Activated T-cell treated with anti-CD3 and anti-CD28 coated beads, Interleukin-2, amount 50 U/mL, for 72 hours (primary cell): ENCODE measurements around the gene GALNT14. TPM values are rescaled to one million over a fixed set of nuclear protein-coding genes. Genes with fewer than 3 reads are reported as not detected.
"Not testable (repeated sequence)": the region's sequence is repeated elsewhere in the genome, so short reads cannot be mapped to it uniquely, and the experiment has no call there.

Experiments used
- ATAC-seq, 2 donors: fragments of 150-1000 bp; cut with Tn5 transposase; replicated peaks in 1 of 2; 2 replicates each; pipeline ENCODE4 v1.10.0; 2021; ENCODE audit warnings: moderate library complexity in 2 of 2, mild to moderate bottlenecking in 1 of 2
- DNase-seq, 2 donors: peaks; one replicate each; pipeline ENCODE4 v3.0.0; 2021 to 2022; ENCODE audit warnings: mixed read lengths in 1 of 2
- H3K27ac Mint-ChIP-seq: one replicate; pipeline ENCODE4 v1.8.0; 2022; ENCODE audit warnings: mild to moderate bottlenecking, moderate library complexity, mixed read lengths
- H3K27me3 Mint-ChIP-seq: one replicate; pipeline ENCODE4 v1.8.0; 2022; ENCODE audit warnings: low read depth, mixed read lengths
- H3K36me3 Mint-ChIP-seq, 2 donors: one replicate each; pipeline ENCODE4 v1.8.0; 2022; ENCODE audit warnings: mixed read lengths in 2 of 2, mild to moderate bottlenecking in 1 of 2; ENCODE audit not compliant: insufficient read depth in 2 of 2
- H3K4me1 Mint-ChIP-seq: one replicate; pipeline ENCODE4 v1.8.0; 2022; ENCODE audit warnings: low read depth, mixed read lengths
- H3K4me3 Mint-ChIP-seq, 2 donors: one replicate each; pipeline ENCODE4 v1.8.0; 2022; ENCODE audit warnings: mild to moderate bottlenecking in 2 of 2, mixed read lengths in 2 of 2, moderate library complexity in 2 of 2
- H3K9me3 Mint-ChIP-seq, 2 donors: one replicate each; pipeline ENCODE4 v1.8.0; 2022; ENCODE audit warnings: mixed read lengths in 2 of 2
- total RNA-seq, 2 donors: library from RNA; stranded (reverse); gene quantifications; one replicate each; pipeline ENCODE4 v1.2.3, GENCODE V29; 2022

Gene GALNT14
- total RNA-seq, 2 donors from 2014 or later = 0.67 to 0.81 TPM

DNA sequence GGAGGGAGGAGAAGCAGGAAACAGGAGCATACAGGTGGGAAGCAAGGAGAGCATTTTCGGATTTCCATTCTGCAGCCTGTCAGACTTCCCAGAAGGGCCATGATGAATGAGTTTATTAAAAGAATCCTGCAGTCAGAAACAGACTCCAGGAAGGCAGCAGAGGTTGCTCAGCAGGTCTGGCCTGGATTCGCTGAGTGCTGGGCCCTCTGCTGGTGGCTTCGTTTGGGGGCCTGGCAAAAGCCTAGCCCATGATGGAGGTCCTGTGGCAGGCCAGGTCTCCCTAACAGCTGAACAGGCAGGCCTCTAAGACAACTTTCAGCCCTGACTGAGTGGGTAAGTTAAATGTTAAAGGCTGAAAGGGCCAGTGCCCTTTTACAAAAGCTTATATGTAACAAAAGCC lies 222.8 kb downstream of the GALNT14 start:
- peak in 1 of 2 donors; percentile 3 for DNase-seq
- H3K9me3 Mint-ChIP-seq = no peaks in the 10 kb centered on the region
- H3K4me1 Mint-ChIP-seq = no peaks in the 10 kb centered on the region
- no peaks in the 10 kb centered on the region for H3K27me3 Mint-ChIP-seq
- no peaks in the 10 kb centered on the region for H3K36me3 Mint-ChIP-seq
- no peak overlapping the region for H3K4me3 Mint-ChIP-seq
- no peak for ATAC-seq
- no peak overlapping the region for H3K27ac Mint-ChIP-seq

DNA sequence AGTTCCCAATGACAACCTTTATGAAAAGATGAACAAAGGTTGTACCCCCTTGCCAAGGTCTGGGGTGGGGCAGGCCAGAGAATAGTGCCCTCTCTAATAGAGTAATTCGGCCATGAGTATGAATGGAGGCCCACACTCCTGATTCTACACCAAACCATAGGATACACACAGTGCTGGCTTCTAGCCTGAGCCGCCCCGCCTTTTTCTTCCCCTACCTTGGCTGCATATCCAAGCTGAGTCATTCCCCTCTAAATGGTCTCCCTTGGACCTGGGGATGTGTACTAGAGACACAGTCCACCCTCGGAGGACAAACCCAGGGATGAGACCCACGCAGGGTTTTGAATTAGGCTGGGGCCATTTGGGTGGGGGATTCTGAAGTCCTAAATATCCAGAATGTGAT lies 223.8 kb downstream of the GALNT14 start:
- Mint-ChIP-seq H3K4me1 (no peaks in the 10 kb centered on the region), H3K9me3 (no peaks in the 10 kb centered on the region), H3K27me3 (no peaks in the 10 kb centered on the region), H3K36me3 (no peaks in the 10 kb centered on the region), H3K4me3 (no peak overlapping the region), H3K27ac (no peak overlapping the region)
- no peak for ATAC-seq
- DNase-seq = no peak

DNA sequence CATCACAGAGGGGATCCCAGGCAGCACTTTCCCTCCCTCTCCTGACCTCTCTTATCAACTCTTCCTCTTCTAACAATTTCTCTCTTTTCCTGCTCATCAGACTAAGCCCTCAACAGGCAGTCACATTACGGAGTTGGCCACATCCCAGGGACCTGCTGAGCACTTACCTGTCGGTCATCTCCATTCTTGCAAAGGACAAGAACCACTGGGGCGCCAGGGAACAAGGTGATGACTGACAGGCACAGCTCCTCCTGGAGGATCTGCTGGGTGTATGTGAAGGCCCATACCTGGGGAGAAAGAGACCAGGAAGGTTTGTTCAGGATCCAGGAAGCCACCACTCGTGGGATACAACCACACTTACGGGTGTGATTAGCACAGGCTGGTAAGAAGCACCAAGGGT lies 226.2 kb downstream of the GALNT14 start:
- Mint-ChIP-seq H3K27ac (no peak overlapping the region), H3K36me3 (no peaks in the 10 kb centered on the region), H3K4me3 (no peak overlapping the region), H3K27me3 (no peaks in the 10 kb centered on the region), H3K4me1 (no peaks in the 10 kb centered on the region), H3K9me3 (no peaks in the 10 kb centered on the region)
- no peak for DNase-seq
- no peak for ATAC-seq

DNA sequence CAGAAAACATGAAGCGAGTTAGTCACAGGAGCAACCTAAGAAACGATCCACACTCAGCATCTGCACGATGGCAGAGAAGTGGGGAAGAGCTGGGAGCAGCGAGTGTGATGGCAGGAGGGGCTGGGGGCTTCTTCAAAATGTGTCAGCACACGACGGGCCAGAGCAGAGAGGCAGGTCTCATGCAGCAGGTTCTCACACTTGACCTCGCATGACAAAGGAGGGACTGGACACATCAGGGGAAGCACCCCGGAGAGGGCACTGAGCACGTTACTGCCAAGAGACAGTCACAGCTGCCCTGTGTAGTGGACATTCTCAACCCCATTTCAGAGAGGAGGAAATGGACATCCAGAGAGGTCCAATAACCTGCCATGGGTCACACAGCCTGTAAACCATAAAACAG lies 226.9 kb downstream of the GALNT14 start:
- ATAC-seq (no peak), DNase-seq (no peak)
- Mint-ChIP-seq H3K36me3 (no peaks in the 10 kb centered on the region), H3K4me3 (no peak overlapping the region), H3K27ac (no peak overlapping the region), H3K27me3 (no peaks in the 10 kb centered on the region), H3K4me1 (no peaks in the 10 kb centered on the region), H3K9me3 (no peaks in the 10 kb centered on the region)

GRCh38 chr2:30910686-30911085 lies 227.6 kb downstream of the GALNT14 start:
- H3K36me3 Mint-ChIP-seq = no peaks in the 10 kb centered on the region
- ATAC-seq (no peak), DNase-seq (no peak)
- no peaks in the 10 kb centered on the region for H3K9me3 Mint-ChIP-seq
- no peaks in the 10 kb centered on the region for H3K4me1 Mint-ChIP-seq
- no peak overlapping the region for H3K4me3 Mint-ChIP-seq
- H3K27ac Mint-ChIP-seq = no peak overlapping the region
- no peaks in the 10 kb centered on the region for H3K27me3 Mint-ChIP-seq

DNA sequence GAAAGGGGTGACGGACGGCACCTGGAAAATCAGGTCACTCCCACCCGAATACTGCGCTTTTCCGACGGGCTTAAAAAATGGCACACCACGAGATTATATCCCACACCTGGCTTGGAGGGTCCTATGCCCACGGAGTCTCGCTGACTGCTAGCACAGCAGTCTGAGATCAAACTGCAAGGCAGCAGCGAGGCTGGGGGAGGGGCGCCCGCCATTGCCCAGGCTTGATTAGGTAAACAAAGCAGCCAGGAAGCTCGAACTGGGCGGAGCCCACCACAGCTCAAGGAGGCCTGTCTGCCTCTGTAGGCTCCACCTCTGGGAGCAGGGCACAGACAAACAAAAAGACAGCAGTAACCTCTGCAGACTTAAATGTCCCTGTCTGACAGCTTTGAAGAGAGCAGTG lies 233.8 kb downstream of the GALNT14 start:
- H3K36me3 Mint-ChIP-seq, H3K27ac Mint-ChIP-seq, H3K27me3 Mint-ChIP-seq, ATAC-seq, DNase-seq, H3K4me1 Mint-ChIP-seq, H3K4me3 Mint-ChIP-seq, H3K9me3 Mint-ChIP-seq: not testable (repeated sequence)

GRCh38 chr2:30903326-30903725 lies 234.9 kb downstream of the GALNT14 start:
- Mint-ChIP-seq H3K27me3 (no peaks in the 10 kb centered on the region), H3K4me3 (no peak overlapping the region), H3K4me1 (no peaks in the 10 kb centered on the region), H3K27ac (no peak overlapping the region), H3K9me3 (no peaks in the 10 kb centered on the region), H3K36me3 (no peaks in the 10 kb centered on the region)
- DNase-seq (no peak), ATAC-seq (no peak)

DNA sequence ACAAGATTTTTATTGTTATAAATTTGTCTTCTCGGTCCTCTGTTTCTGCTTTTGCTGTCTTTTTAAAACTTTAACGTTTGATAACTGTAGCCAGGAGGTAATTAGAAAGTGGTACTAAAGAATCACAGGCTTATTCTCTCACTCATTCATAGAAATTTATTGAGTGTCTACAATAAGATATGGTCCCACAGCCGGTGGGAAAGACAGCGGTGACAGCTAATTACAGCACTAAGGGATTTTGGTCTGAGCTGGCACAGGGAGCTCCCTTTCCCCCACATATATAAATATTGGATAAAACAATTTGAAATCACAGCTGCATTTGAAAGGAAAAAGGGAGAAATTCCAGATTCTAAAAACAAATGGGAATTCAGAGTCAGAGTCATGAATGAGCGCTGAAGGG lies 237.9 kb downstream of the GALNT14 start:
- H3K36me3 Mint-ChIP-seq = no peaks in the 10 kb centered on the region
- no peak overlapping the region for H3K27ac Mint-ChIP-seq
- H3K27me3 Mint-ChIP-seq = no peaks in the 10 kb centered on the region
- H3K4me3 Mint-ChIP-seq = no peak overlapping the region
- DNase-seq = no peak
- no peaks in the 10 kb centered on the region for H3K9me3 Mint-ChIP-seq
- no peak for ATAC-seq
- H3K4me1 Mint-ChIP-seq = no peaks in the 10 kb centered on the region

GRCh38 chr2:30899516-30900054 lies 238.7 kb downstream of the GALNT14 start:
- DNase-seq (no peak), ATAC-seq (no peak)
- Mint-ChIP-seq H3K27me3 (no peaks in the 10 kb centered on the region), H3K4me1 (no peaks in the 10 kb centered on the region), H3K27ac (no peak overlapping the region), H3K9me3 (no peaks in the 10 kb centered on the region), H3K4me3 (no peak overlapping the region), H3K36me3 (no peaks in the 10 kb centered on the region)

DNA sequence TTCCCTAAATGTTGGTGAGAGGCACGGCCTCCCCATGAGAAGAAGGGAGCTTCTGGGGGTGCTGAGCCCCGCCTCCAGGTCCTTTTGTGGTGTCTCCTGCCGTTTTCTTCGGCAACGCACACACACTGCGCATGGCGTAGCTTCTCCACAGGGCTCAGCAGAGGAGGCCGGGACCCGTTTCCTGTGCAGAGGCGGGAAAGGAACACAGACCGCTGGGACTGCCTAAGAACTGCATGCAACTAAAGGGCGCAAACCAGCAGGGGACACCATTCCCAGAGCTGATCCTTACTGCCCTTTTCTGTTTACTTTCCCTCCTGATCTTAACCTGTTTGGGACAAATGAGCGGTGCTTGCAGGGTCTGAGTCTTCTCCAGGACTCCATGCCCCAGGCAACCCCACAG lies 240.7 kb downstream of the GALNT14 start:
- Mint-ChIP-seq H3K4me1 (no peaks in the 10 kb centered on the region), H3K27ac (no peak overlapping the region), H3K27me3 (no peaks in the 10 kb centered on the region), H3K36me3 (no peaks in the 10 kb centered on the region), H3K9me3 (no peaks in the 10 kb centered on the region), H3K4me3 (no peak overlapping the region)
- DNase-seq (no peak), ATAC-seq (no peak)

GRCh38 chr2:30894498-30895119 lies 243.6 kb downstream of the GALNT14 start:
- no peaks in the 10 kb centered on the region for H3K27me3 Mint-ChIP-seq
- H3K36me3 Mint-ChIP-seq = no peaks in the 10 kb centered on the region
- DNase-seq (no peak), ATAC-seq (no peak)
- no peak overlapping the region for H3K4me3 Mint-ChIP-seq
- no peaks in the 10 kb centered on the region for H3K4me1 Mint-ChIP-seq
- H3K9me3 Mint-ChIP-seq = no peaks in the 10 kb centered on the region
- H3K27ac Mint-ChIP-seq = no peak overlapping the region

GRCh38 chr2:30888852-30889409 lies 249.3 kb downstream of the GALNT14 start:
- Mint-ChIP-seq H3K27me3 (no peaks in the 10 kb centered on the region), H3K9me3 (no peaks in the 10 kb centered on the region), H3K4me1 (no peaks in the 10 kb centered on the region), H3K4me3 (no peak overlapping the region), H3K36me3 (no peaks in the 10 kb centered on the region), H3K27ac (no peak overlapping the region)
- no peak for ATAC-seq
- no peak for DNase-seq

- H3K27ac Mint-ChIP-seq = no peak overlapping the region
- H3K9me3 Mint-ChIP-seq = no peaks in the 10 kb centered on the region
- DNase-seq = no peak
- H3K4me3 Mint-ChIP-seq = no peak overlapping the region
- no peaks in the 10 kb centered on the region for H3K4me1 Mint-ChIP-seq
- ATAC-seq = no peak
- H3K27me3 Mint-ChIP-seq = peaks cover 10% of the 10 kb centered on the region
- no peaks in the 10 kb centered on the region for H3K36me3 Mint-ChIP-seq
Measured at GRCh38 chr2:30886080-30886479, 252.2 kb downstream of the GALNT14 start.

DNA sequence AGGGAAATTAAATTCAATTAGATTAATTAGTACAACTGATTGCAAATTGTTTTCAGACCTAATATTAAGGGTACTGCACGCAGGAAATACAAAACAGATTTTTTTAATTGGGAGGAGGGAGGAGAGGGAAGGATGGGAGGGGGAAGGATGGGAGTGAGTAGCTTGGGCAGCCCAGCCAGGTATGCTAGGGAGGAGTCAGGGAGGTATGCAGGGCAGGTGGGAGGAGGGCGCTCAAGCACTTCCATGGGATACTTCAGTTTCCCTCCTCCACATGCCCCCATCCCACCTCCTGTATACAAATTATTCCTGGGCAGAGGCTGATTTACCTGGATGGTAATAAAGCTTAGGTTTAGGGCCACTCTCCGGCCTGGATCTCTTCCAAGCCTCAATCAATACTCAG lies 254.4 kb downstream of the GALNT14 start:
- Mint-ChIP-seq H3K9me3 (no peaks in the 10 kb centered on the region), H3K4me1 (no peaks in the 10 kb centered on the region), H3K36me3 (no peaks in the 10 kb centered on the region), H3K4me3 (no peak overlapping the region), H3K27me3 (peaks cover 10% of the 10 kb centered on the region), H3K27ac (no peak overlapping the region)
- no peak for DNase-seq
- no peak for ATAC-seq
